ENCODE results near the gene PDSS2. TPM values are rescaled to one million over a fixed set of nuclear protein-coding genes. Genes with fewer than 3 reads are reported as not detected.

Gene PDSS2
- polyA plus RNA-seq, 1 donor (not counting 4 experiments of a cell fraction or from before 2014, with no cell fraction given), result 12.5 TPM

- no peaks in the 10 kb centered on the region for H3K27me3 ChIP-seq (ENCODE audit: control insufficient read depth, extremely low read depth, insufficient read depth, low read length)
- H3K36me3 ChIP-seq (ENCODE audit: control insufficient read depth in 2 of 2, extremely low read depth in 1 of 2, insufficient read depth in 2 of 2, low read length in 2 of 2), result no peaks in the 10 kb centered on the region
- no peak overlapping the region for H3K27ac ChIP-seq (ENCODE audit: control insufficient read depth, insufficient read depth, low read length)
- no peaks in the 10 kb centered on the region for H3K4me1 ChIP-seq (ENCODE audit: control insufficient read depth, extremely low read depth, insufficient read depth, low read length)
- H2AFZ ChIP-seq (ENCODE audit: control insufficient read depth, low read length), result no peak overlapping the region
- H3K9me1 ChIP-seq (ENCODE audit: control insufficient read depth, extremely low read depth, insufficient read depth, low read length), result no peaks in the 10 kb centered on the region
- no peaks in the 10 kb centered on the region for H3K9me3 ChIP-seq (ENCODE audit: control insufficient read depth, low read depth, low read length)
- H3K9ac ChIP-seq (ENCODE audit: control insufficient read depth, extremely low read depth, insufficient read depth, low read length), result no peak overlapping the region
- no peak overlapping the region for H3K4me3 ChIP-seq (ENCODE audit: control insufficient read depth in 2 of 3, extremely low read depth in 1 of 3, insufficient read depth in 2 of 3, low read depth in 1 of 3, low read length in 3 of 3)
- FAIRE-seq, result no peak
- H4K20me1 ChIP-seq (ENCODE audit: control insufficient read depth, extremely low read depth, insufficient read depth, low read length), result no peaks in the 10 kb centered on the region
- H3K4me2 ChIP-seq (ENCODE audit: control insufficient read depth, extremely low read depth, insufficient read depth, low read depth, low read length), result no peak overlapping the region
- no peak for DNase-seq (ENCODE audit: low read depth, low spot score)
- no peaks in the 10 kb centered on the region for H3K79me2 ChIP-seq (ENCODE audit: control insufficient read depth, insufficient read depth, low read length)
- dilution Hi-C loops (cut with MboI; ENCODE audit: extremely low pct_ligation_motif_present, low sequenced_read_pairs), result no loop called here
- TF ChIP-seq, protein P1, sequence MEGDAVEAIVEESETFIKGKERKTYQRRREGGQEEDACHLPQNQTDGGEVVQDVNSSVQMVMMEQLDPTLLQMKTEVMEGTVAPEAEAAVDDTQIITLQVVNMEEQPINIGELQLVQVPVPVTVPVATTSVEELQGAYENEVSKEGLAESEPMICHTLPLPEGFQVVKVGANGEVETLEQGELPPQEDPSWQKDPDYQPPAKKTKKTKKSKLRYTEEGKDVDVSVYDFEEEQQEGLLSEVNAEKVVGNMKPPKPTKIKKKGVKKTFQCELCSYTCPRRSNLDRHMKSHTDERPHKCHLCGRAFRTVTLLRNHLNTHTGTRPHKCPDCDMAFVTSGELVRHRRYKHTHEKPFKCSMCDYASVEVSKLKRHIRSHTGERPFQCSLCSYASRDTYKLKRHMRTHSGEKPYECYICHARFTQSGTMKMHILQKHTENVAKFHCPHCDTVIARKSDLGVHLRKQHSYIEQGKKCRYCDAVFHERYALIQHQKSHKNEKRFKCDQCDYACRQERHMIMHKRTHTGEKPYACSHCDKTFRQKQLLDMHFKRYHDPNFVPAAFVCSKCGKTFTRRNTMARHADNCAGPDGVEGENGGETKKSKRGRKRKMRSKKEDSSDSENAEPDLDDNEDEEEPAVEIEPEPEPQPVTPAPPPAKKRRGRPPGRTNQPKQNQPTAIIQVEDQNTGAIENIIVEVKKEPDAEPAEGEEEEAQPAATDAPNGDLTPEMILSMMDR (optimal IDR thresholded peaks at IDR 0.05 in 1 of 3, IDR thresholded peaks at IDR 0.05 in 1 of 3, conservative IDR thresholded peaks at IDR 0.05 in 1 of 3; ENCODE audit: extremely low read depth in 1 of 3, insufficient read depth in 2 of 3, low read length in 3 of 3), result no peak
- no peak for TF ChIP-seq EZH2 (IDR thresholded peaks at IDR 0.05; ENCODE audit: low read length)
Measured at GRCh38 chr6:107441682-107442081, 17.7 kb downstream of the PDSS2 start.

- Histone ChIP-seq H3K9me3 (ENCODE audit: control insufficient read depth, low read depth, low read length) (no peaks in the 10 kb centered on the region), H3K4me1 (ENCODE audit: control insufficient read depth, extremely low read depth, insufficient read depth, low read length) (no peaks in the 10 kb centered on the region), H4K20me1 (ENCODE audit: control insufficient read depth, extremely low read depth, insufficient read depth, low read length) (no peaks in the 10 kb centered on the region), H3K9me1 (ENCODE audit: control insufficient read depth, extremely low read depth, insufficient read depth, low read length) (no peaks in the 10 kb centered on the region), H3K79me2 (ENCODE audit: control insufficient read depth, insufficient read depth, low read length) (no peaks in the 10 kb centered on the region), H3K27ac (ENCODE audit: control insufficient read depth, insufficient read depth, low read length) (no peak overlapping the region), H3K36me3 (ENCODE audit: control insufficient read depth in 2 of 2, extremely low read depth in 1 of 2, insufficient read depth in 2 of 2, low read length in 2 of 2) (no peaks in the 10 kb centered on the region), H3K9ac (ENCODE audit: control insufficient read depth, extremely low read depth, insufficient read depth, low read length) (no peak overlapping the region), H3K4me2 (ENCODE audit: control insufficient read depth, extremely low read depth, insufficient read depth, low read depth, low read length) (no peak overlapping the region), H3K27me3 (ENCODE audit: control insufficient read depth, extremely low read depth, insufficient read depth, low read length) (no peaks in the 10 kb centered on the region), H3K4me3 (ENCODE audit: control insufficient read depth in 2 of 3, extremely low read depth in 1 of 3, insufficient read depth in 2 of 3, low read depth in 1 of 3, low read length in 3 of 3) (no peak overlapping the region), H2AFZ (ENCODE audit: control insufficient read depth, low read length) (no peak overlapping the region)
- TF ChIP-seq EZH2 (IDR thresholded peaks at IDR 0.05; ENCODE audit: low read length), result no peak
- TF ChIP-seq, protein P1 (optimal IDR thresholded peaks at IDR 0.05 in 1 of 3, IDR thresholded peaks at IDR 0.05 in 1 of 3, conservative IDR thresholded peaks at IDR 0.05 in 1 of 3; ENCODE audit: extremely low read depth in 1 of 3, insufficient read depth in 2 of 3, low read length in 3 of 3), result no peak
- FAIRE-seq, result no peak
- DNase-seq (ENCODE audit: low read depth, low spot score), result no peak
- dilution Hi-C loops (cut with MboI; ENCODE audit: extremely low pct_ligation_motif_present, low sequenced_read_pairs), result no loop called here
Measured at GRCh38 chr6:107440936-107441335, 18.4 kb downstream of the PDSS2 start.

Measured in keratinocyte (primary cell).